ENCODE data around the gene SPRR3.

DNA sequence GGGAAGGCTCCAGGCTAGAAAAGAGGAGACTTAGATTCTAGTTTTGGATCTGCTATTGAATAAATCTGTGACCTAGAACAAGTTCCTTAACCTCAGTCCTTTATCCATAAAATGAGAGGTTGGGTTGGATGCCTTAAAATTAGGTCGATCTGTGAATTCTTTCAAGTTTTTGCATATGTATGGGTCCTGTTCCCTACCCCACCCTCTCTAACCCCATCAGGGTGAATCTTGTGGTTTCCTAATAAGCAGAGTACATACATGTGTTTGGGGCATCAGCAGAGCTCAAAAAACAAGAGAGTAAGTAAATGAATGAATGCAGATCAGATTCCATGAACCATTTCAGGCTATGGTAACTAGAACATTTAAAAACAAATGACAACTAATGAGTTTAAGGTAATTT lies 24.9 kb upstream of the SPRR3 start:
- no peak for TF ChIP-seq EZH2 (IDR thresholded peaks at IDR 0.05; ENCODE audit: borderline replicate concordance, low read length)
- TF ChIP-seq, protein P1, sequence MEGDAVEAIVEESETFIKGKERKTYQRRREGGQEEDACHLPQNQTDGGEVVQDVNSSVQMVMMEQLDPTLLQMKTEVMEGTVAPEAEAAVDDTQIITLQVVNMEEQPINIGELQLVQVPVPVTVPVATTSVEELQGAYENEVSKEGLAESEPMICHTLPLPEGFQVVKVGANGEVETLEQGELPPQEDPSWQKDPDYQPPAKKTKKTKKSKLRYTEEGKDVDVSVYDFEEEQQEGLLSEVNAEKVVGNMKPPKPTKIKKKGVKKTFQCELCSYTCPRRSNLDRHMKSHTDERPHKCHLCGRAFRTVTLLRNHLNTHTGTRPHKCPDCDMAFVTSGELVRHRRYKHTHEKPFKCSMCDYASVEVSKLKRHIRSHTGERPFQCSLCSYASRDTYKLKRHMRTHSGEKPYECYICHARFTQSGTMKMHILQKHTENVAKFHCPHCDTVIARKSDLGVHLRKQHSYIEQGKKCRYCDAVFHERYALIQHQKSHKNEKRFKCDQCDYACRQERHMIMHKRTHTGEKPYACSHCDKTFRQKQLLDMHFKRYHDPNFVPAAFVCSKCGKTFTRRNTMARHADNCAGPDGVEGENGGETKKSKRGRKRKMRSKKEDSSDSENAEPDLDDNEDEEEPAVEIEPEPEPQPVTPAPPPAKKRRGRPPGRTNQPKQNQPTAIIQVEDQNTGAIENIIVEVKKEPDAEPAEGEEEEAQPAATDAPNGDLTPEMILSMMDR (conservative IDR thresholded peaks at IDR 0.05 in 1 of 2, IDR thresholded peaks at IDR 0.05 in 1 of 2; ENCODE audit: extremely low read depth in 1 of 2, insufficient read depth in 1 of 2, low read depth in 1 of 2, low read length in 2 of 2) = no peak

All from mammary epithelial cell (primary cell).